GM19372 (cell line): ENCODE data around the gene ELF3.
"Not testable (repeated sequence)": the region's sequence is repeated elsewhere in the genome, so short reads cannot be mapped to it uniquely, and the experiment has no call there.

Experiments
- ATAC-seq: cut with Tn5 transposase; IDR thresholded peaks from one replicate; pipeline ENCODE4 v1.9.1; 2021; ENCODE audit warnings: mild to moderate bottlenecking, low read depth, moderate library complexity; ENCODE audit not compliant: unreplicated experiment

Gene ELF3

GRCh38 chr1:202010180-202011015, at the start of gene ELF3:
Gene ELF3, plus strand, starts transcription at chr1:202010587. Its CDS starts 550 bp downstream, at chr1:202011137.
- peak; percentile 82 for ATAC-seq

GRCh38 chr1:201962382-201962781, 48.0 kb upstream of the ELF3 start:
- not testable (repeated sequence) for ATAC-seq

- ATAC-seq, result no peak
Measured at GRCh38 chr1:201964261-201964660, 46.1 kb upstream of the ELF3 start.

- no peak for ATAC-seq
Measured at GRCh38 chr1:201966171-201966570, 44.2 kb upstream of the ELF3 start.

GRCh38 chr1:201968202-201968925, 42.0 kb upstream of the ELF3 start:
- ATAC-seq, result no peak

- no peak for ATAC-seq
Measured at GRCh38 chr1:201970334-201971159, 39.8 kb upstream of the ELF3 start.

GRCh38 chr1:201982082-201982622, 28.2 kb upstream of the ELF3 start:
- peak; percentile 23 for ATAC-seq

- peak; percentile 73 for ATAC-seq
Measured at GRCh38 chr1:201982623-201983379, 27.6 kb upstream of the ELF3 start, which contains the start of gene RNPEP. Gene RNPEP, plus strand, starts transcription at chr1:201982648. Its CDS starts 19 bp downstream, at chr1:201982667.

- ATAC-seq, result no peak
Measured at GRCh38 chr1:201983380-201983805, 27.0 kb upstream of the ELF3 start.

GRCh38 chr1:201984446-201984845, 25.9 kb upstream of the ELF3 start:
- ATAC-seq, result no peak

- ATAC-seq, result no peak
Measured at GRCh38 chr1:201985355-201985754, 25.0 kb upstream of the ELF3 start.

- no peak for ATAC-seq
Measured at GRCh38 chr1:201988601-201989000, 21.8 kb upstream of the ELF3 start.

GRCh38 chr1:201989354-201990128, 20.8 kb upstream of the ELF3 start:
- ATAC-seq, result no peak

- no peak for ATAC-seq
Measured at GRCh38 chr1:201990427-201990826, 20.0 kb upstream of the ELF3 start.

GRCh38 chr1:201999625-202000238, 10.7 kb upstream of the ELF3 start:
- ATAC-seq, result no peak

GRCh38 chr1:202002507-202002906, 7.9 kb upstream of the ELF3 start:
- ATAC-seq, result no peak

GRCh38 chr1:202004711-202005110, 5.7 kb upstream of the ELF3 start:
- ATAC-seq, result no peak

GRCh38 chr1:202005958-202006357, 4.4 kb upstream of the ELF3 start:
- ATAC-seq, result no peak

- no peak for ATAC-seq
Measured at GRCh38 chr1:202007304-202007703, 3.1 kb upstream of the ELF3 start.
